Activated naive CD8-positive, alpha-beta T cell (primary cell): Measurements from ENCODE around the gene DSCAML1.

Experiments
- H3K27ac Mint-ChIP-seq: one replicate; pipeline ENCODE4 v1.8.0; 2021; ENCODE audit warnings: mixed read lengths
- H3K27me3 Mint-ChIP-seq: one replicate; pipeline ENCODE4 v1.8.0; 2021; ENCODE audit warnings: mixed read lengths
- H3K36me3 Mint-ChIP-seq: one replicate; pipeline ENCODE4 v1.8.0; 2021; ENCODE audit warnings: mixed read lengths
- H3K4me1 Mint-ChIP-seq: one replicate; pipeline ENCODE4 v1.8.0; 2021; ENCODE audit warnings: low read depth, mixed read lengths
- H3K4me3 Mint-ChIP-seq: one replicate; pipeline ENCODE4 v1.8.0; 2021; ENCODE audit warnings: mild to moderate bottlenecking, mixed read lengths
- H3K9me3 Mint-ChIP-seq: one replicate; pipeline ENCODE4 v1.8.0; 2021; ENCODE audit warnings: low read depth, mixed read lengths

DSCAML1 gene

DNA sequence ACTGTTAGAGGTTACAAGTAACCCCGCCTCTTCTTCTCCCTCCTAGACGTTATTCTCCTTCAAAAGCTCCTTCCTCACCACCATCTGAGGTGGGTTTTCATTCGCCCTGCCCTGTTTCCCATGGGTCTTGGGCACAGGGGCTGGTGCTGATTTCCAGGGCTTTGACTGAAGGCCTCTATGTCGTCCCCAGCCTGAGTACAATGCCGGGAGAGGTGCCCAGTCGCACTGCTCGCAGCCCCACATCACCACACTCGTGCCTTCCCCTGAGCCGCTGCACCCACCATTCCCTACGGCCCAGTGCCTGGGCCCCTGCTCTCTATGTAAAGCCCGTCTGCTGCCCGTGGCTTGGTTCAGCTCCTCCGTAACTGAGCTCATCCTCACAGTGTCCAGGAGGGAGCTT, 169.8 kb downstream of the DSCAML1 start:
- no peak overlapping the region for H3K4me3 Mint-ChIP-seq

DNA sequence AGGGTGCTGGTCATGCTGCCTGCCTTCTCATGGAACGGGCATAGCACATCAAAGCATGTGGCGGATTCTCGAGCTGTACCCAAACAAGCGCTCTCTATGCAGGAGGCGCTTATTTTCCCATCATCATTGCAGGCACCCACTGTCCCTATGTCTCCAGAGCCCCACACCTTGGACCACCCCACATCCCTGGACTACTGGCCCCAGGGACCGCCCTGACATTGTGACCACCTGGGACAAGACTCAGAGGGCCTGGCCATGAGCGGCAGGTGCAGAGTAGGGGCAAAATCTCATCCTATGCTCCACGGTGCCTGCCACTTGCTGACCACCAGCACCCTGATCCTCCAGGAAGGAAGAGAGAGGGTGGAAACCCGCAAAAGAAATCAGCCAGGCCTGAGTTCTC, 170.4 kb downstream of the DSCAML1 start:
- peaks cover 4% of the 10 kb centered on the region for H3K27me3 Mint-ChIP-seq

More for the DNA sequence above, 169.8 kb downstream of the DSCAML1 start:
- Mint-ChIP-seq H3K36me3 (no peaks in the 10 kb centered on the region), H3K4me1 (no peaks in the 10 kb centered on the region), H3K27ac (no peak overlapping the region), H3K9me3 (no peaks in the 10 kb centered on the region), H3K27me3 (peaks cover 4% of the 10 kb centered on the region)

DNA sequence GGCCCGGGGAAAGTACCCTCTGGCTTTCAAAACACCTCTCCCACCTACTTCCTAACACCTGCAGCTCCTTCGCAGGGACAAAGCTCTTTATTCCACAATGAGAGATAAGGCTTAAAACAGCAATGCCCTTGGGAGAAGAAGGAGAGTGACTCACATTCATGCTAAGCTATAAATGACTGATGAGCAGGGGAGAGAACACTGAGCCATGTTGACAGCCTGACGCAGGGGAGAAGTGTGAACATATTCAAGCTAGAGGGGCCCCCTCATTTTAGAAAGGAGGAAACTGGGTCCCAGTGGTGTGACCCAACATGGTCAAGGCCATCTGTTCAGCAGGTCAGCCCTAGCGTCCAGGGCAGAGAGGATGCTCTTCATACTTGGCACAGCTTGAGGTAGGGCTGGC, 171.8 kb downstream of the DSCAML1 start:
- H3K4me1 Mint-ChIP-seq, result no peaks in the 10 kb centered on the region
- peaks cover 4% of the 10 kb centered on the region for H3K27me3 Mint-ChIP-seq
- no peaks in the 10 kb centered on the region for H3K36me3 Mint-ChIP-seq
- H3K4me3 Mint-ChIP-seq, result no peak overlapping the region
- H3K9me3 Mint-ChIP-seq, result peaks cover 8% of the 10 kb centered on the region
- no peak overlapping the region for H3K27ac Mint-ChIP-seq

More for the DNA sequence above, 170.4 kb downstream of the DSCAML1 start:
- H3K27ac Mint-ChIP-seq, result no peak overlapping the region
- no peaks in the 10 kb centered on the region for H3K36me3 Mint-ChIP-seq
- H3K4me1 Mint-ChIP-seq, result no peaks in the 10 kb centered on the region
- no peak overlapping the region for H3K4me3 Mint-ChIP-seq
- peaks cover 3% of the 10 kb centered on the region for H3K9me3 Mint-ChIP-seq

DNA sequence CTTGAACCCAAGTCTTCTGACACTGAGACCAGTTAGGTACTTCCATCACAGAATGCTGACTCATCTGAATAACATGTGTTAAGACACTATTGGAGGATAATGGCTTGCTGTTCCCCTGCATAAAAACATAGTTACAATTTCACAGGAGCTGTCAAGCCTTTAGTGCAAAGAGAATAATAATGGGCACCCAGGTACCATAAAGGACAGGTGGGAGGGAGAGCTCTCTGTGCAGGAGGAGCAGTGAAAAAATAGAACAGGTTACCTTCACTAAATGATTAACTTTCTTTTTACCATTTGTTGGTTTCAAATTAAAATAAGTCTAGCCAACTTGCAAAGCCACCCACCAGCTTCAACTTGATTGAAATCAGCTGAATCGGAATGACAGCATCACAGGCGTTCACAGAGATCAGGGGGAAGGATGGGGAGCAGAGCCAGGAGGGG, 173.2 kb downstream of the DSCAML1 start:
- no peaks in the 10 kb centered on the region for H3K4me1 Mint-ChIP-seq
- peaks cover 8% of the 10 kb centered on the region for H3K9me3 Mint-ChIP-seq
- H3K36me3 Mint-ChIP-seq, result no peaks in the 10 kb centered on the region
- H3K4me3 Mint-ChIP-seq, result no peak overlapping the region
- H3K27me3 Mint-ChIP-seq, result peaks cover 4% of the 10 kb centered on the region
- H3K27ac Mint-ChIP-seq, result peak overlapping the region; percentile 17

DNA sequence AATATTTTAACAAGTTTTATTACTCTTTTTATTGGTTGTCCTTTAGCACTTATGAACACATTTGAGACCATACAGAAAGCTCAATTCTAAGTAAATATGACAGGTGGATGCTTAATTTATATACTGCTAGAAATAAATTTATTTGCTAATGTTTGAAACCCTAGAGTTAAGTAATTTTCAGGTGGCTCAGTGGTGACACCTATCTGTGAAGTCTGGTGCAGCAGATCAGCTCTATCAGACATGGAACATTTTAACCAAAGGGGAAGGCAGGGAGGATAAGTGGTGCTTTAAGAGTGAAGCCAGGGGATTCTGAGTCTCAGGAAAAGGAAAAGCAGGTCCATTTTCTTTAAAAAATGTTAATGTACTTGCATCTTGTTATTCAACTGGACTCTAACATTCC, 175.8 kb downstream of the DSCAML1 start:
- Mint-ChIP-seq H3K9me3 (peaks cover 8% of the 10 kb centered on the region), H3K36me3 (no peaks in the 10 kb centered on the region), H3K27me3 (peaks cover 3% of the 10 kb centered on the region), H3K4me3 (no peak overlapping the region), H3K4me1 (no peaks in the 10 kb centered on the region), H3K27ac (no peak overlapping the region)

DNA sequence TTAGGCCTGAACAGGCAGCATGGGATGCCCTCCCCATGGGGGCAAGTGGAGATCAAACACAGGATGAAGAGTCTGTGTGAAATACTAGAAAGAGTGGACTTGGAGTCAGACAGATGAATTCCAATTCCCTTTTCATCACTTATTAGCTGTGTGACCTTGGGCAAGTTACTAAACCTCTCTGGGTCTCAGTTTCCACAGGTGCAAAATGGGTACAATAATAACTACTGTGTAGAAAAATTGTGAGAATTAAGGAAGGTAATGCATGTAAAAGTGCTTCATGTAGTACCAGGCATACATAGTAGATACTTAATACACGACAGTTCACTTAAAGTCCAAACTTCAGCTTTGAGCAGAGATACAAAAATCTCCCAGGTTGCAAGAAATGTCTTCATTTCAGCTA, 176.4 kb downstream of the DSCAML1 start:
- no peak overlapping the region for H3K4me3 Mint-ChIP-seq
- H3K27me3 Mint-ChIP-seq, result peaks cover 3% of the 10 kb centered on the region
- no peak overlapping the region for H3K27ac Mint-ChIP-seq
- no peaks in the 10 kb centered on the region for H3K4me1 Mint-ChIP-seq
- H3K9me3 Mint-ChIP-seq, result peaks cover 8% of the 10 kb centered on the region
- no peaks in the 10 kb centered on the region for H3K36me3 Mint-ChIP-seq

DNA sequence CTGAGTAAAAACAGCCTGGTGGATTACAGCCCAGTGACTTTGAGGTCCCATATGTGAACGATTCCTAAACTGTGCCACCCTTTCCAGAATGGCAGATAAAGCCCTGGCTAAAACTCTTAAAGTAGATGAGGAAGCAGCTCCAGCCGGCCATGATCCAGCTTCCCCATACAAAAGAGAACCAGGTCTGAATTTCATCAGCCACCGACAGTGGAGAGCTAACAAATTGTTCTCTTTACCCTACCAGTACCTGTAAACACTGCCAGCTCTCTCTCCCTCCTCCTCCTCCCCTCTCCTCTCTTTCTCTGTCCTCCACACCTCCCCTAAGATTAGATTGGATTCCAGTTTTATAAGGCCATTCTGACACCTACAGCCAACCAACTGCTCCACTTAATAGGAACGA, 176.9 kb downstream of the DSCAML1 start:
- H3K4me1 Mint-ChIP-seq, result no peaks in the 10 kb centered on the region
- H3K27ac Mint-ChIP-seq, result no peak overlapping the region
- H3K36me3 Mint-ChIP-seq, result no peaks in the 10 kb centered on the region
- H3K9me3 Mint-ChIP-seq, result peaks cover 8% of the 10 kb centered on the region
- H3K27me3 Mint-ChIP-seq, result peaks cover 3% of the 10 kb centered on the region
- no peak overlapping the region for H3K4me3 Mint-ChIP-seq

DNA sequence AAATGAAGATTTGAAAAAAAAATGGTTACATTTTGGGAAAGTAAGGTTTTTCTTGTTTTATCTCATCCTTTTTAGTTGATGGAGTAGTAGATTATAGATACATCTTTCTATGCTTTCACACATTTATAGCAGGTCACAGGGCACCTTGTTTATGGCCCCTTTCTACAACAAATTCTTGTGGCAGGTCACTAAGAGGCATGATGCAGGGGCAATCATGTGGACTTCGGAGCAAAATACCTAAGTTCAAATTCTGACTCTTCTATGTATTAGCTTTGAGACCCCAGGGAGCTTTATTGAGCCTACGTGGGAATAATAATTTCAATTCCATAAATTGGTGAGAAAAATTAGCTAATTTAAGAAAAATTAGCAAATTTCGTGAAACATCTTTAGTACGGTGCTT, 177.4 kb downstream of the DSCAML1 start:
- Mint-ChIP-seq H3K36me3 (no peaks in the 10 kb centered on the region), H3K4me1 (no peaks in the 10 kb centered on the region), H3K27ac (no peak overlapping the region), H3K4me3 (no peak overlapping the region), H3K27me3 (peaks cover 3% of the 10 kb centered on the region), H3K9me3 (peaks cover 8% of the 10 kb centered on the region)

DNA sequence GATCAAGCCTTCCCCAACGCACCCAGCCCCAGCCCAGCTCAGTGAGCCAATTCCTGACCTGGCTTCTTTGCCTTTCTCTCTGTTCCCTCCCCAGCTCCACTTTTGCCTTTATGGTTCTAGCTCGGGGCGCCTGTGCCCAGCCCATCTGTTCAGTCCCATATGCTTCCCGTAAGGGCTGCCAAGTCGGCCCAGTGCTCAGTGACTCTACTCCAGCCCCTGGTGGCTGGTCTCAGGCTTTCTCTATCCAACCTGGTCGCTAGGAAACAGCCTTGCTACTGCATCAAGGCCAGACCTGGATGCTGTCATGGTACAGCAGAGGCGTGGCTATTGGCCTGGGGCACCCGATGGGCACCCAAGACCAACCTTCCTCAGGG, 178.0 kb downstream of the DSCAML1 start:
- Mint-ChIP-seq H3K4me3 (no peak overlapping the region), H3K9me3 (peaks cover 8% of the 10 kb centered on the region), H3K4me1 (no peaks in the 10 kb centered on the region), H3K27me3 (peaks cover 3% of the 10 kb centered on the region), H3K27ac (no peak overlapping the region), H3K36me3 (no peaks in the 10 kb centered on the region)

DNA sequence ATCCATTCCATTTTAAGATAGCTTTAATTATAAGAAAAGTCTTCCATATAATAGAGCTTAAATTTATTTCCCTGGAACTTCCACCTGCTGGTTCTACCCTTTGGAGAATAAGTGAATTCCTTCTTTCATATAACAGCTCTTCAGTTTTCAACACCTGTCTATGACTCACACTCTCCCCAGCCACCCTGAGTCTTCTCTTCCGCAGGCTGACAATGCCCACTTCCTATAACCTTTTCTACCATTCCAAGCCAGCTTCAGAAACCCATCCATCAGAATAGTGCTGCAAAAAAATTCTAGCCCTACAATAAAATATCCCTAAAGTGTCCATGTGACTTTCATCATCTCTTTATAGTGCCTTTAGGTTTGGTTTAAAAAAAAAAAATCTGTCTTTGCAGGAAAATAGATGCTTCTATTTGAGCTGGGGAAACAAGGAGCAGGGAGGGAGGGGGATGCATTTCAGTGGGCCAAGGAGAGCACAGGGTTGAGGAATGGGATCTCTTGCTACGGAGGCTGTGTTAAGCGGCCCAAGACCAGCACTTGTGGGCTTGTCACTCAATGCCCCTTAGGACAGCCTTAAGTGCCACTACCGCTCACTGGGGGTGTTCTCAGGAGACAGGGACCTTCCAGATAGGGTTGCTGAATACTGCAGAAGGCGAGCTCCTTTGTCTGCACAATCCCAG, 178.6 kb downstream of the DSCAML1 start:
- Mint-ChIP-seq H3K27ac (no peak overlapping the region), H3K4me3 (no peak overlapping the region), H3K36me3 (no peaks in the 10 kb centered on the region), H3K4me1 (no peaks in the 10 kb centered on the region), H3K9me3 (peaks cover 8% of the 10 kb centered on the region), H3K27me3 (no peaks in the 10 kb centered on the region)

DNA sequence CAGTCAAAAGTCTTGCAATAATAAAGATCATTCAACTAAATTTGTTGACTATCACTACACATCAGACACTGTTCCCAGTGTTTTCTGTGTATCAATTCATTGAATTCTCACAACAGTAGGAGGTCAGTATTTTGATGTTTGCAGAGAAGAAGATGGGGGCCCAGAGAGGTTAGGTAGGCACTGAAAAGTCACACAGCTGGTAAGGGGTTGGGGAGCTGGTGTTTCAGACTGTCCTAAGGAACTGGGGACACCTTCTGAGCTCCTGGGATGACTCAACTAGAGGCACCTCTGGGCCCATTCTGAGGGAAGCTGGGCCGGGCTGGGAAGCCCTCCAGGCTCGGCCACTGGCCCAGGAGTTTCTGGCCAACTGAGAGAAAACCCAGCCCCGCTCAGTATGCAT, 180.0 kb downstream of the DSCAML1 start:
- Mint-ChIP-seq H3K27me3 (no peaks in the 10 kb centered on the region), H3K4me3 (no peak overlapping the region), H3K27ac (no peak overlapping the region), H3K9me3 (peaks cover 8% of the 10 kb centered on the region), H3K4me1 (no peaks in the 10 kb centered on the region), H3K36me3 (no peaks in the 10 kb centered on the region)

DNA sequence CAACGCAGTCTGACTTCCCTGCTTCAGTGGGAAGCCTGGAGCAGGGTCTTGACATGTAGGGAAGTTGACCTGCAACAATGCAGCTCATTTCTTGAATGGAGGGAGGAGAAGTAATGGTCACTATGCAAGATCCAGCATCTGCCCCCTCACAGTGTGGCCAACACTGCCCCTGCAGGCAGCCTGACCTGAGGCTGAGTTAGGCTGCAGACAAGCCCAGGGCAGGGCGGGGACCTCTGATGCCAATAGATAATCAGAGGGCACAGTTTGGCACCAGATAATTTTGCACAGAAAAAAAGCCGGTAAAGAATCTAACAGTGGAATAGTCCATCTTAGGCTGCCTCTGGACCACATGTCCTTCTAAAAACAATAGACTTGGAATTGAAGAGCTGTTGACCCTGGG, 182.3 kb downstream of the DSCAML1 start:
- Mint-ChIP-seq H3K4me1 (peaks cover 6% of the 10 kb centered on the region), H3K9me3 (no peaks in the 10 kb centered on the region), H3K4me3 (no peak overlapping the region), H3K27me3 (no peaks in the 10 kb centered on the region), H3K27ac (no peak overlapping the region), H3K36me3 (no peaks in the 10 kb centered on the region)

DNA sequence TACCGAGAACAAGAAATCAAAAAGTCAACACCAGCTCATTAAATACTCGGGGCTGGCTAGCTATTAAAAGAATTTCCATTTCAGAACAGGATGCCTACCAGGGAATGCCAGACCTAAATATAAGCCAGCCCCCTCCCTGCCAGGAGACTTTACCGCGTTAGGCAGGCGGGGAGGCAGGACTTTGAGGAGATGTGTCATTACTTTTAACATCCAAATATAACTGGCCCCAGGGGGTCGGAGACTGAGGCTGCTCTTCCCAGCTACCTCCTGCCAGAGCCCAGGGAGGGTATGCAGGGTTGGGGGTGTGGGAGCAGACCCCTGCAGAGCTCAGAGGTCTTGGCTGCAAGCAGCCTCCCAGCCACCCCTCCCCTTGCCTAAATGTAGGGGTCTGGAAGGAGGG, 183.5 kb downstream of the DSCAML1 start:
- no peak overlapping the region for H3K4me3 Mint-ChIP-seq

DNA sequence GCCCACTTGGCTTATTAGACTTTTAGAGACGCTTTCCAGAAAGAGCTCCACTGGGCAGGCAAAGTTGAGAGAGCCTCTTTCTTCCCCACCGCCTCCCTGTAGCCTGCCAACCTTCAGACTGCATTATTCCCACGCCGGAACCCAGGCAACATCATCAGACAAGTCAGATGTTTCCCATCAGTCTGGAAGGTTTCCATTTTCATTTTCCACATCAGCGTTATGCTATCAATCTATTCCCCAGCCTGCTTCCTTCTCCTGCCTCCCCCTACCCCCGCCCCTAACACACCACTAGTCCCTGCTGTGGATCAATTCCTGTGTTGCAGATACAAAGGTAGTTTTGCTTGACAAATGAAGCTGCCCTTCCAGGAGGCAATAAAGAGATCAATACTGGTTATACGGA, 184.8 kb downstream of the DSCAML1 start:
- H3K4me3 Mint-ChIP-seq, result no peak overlapping the region
- H3K36me3 Mint-ChIP-seq, result no peaks in the 10 kb centered on the region
- no peaks in the 10 kb centered on the region for H3K27me3 Mint-ChIP-seq

More for the DNA sequence above, 183.5 kb downstream of the DSCAML1 start:
- Mint-ChIP-seq H3K9me3 (no peaks in the 10 kb centered on the region), H3K36me3 (no peaks in the 10 kb centered on the region), H3K4me1 (peaks cover 8% of the 10 kb centered on the region), H3K27ac (no peak overlapping the region), H3K27me3 (no peaks in the 10 kb centered on the region)

DNA sequence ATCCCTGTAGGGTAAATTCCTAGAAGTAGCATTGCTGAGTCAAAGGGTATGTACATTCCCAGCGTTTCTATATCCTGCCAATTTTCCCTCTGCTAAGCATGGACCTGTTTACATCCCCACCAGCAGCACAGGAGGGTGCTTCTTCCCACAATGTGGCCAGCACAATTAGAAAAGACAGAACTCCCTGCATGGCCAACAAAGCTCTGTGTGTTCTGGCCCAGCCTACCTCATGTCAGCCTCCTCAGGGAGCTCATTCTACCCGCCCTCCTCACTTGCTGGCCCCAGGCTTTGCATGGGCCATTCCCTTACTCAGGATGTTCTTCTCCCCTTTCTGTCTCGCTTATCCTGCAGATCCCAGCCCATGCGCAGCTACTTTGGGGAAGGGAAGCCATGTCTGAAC, 186.1 kb downstream of the DSCAML1 start:
- Mint-ChIP-seq H3K9me3 (no peaks in the 10 kb centered on the region), H3K4me3 (no peak overlapping the region), H3K27me3 (no peaks in the 10 kb centered on the region), H3K4me1 (peaks cover 17% of the 10 kb centered on the region), H3K27ac (no peak overlapping the region), H3K36me3 (no peaks in the 10 kb centered on the region)

More for the DNA sequence above, 184.8 kb downstream of the DSCAML1 start:
- H3K4me1 Mint-ChIP-seq, result peaks cover 9% of the 10 kb centered on the region
- no peaks in the 10 kb centered on the region for H3K9me3 Mint-ChIP-seq
- H3K27ac Mint-ChIP-seq, result no peak overlapping the region

DNA sequence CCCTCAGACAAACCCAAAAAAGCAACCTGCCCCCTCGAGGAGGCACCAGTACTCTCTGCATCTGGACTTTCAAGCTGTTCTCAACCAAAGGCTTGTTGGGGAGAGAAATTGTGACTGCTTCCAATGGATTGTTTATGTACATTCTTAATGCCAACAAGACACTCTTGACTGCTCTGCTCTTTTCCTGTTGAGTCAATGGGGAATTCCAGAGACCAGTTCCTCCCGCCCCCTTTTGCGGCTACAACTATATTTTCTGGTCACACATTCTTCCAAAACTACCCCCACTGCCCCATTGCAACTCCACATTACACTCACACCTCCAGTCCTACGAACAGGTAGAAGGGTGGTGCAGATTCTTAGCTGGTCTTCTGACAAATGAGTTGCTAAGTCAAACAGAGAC, 187.0 kb downstream of the DSCAML1 start:
- H3K27ac Mint-ChIP-seq, result no peak overlapping the region

More for the DNA sequence above, 187.0 kb downstream of the DSCAML1 start:
- Mint-ChIP-seq H3K4me3 (no peak overlapping the region), H3K9me3 (no peaks in the 10 kb centered on the region), H3K4me1 (peaks cover 17% of the 10 kb centered on the region), H3K36me3 (no peaks in the 10 kb centered on the region), H3K27me3 (no peaks in the 10 kb centered on the region)
